Ramos (cell line): Measurements from ENCODE around the gene POLR2J3.
"Not testable (repeated sequence)": the region's sequence is repeated elsewhere in the genome, so short reads cannot be mapped to it uniquely, and the experiment has no call there.

ENCODE experiments used
- in situ Hi-C: fragments of 300-500 bp; cut with MboI; formaldehyde crosslinking; loops from one replicate; pipeline ENCODE4 v1.14.3; 2022; ENCODE audit warnings: low sequenced_read_pairs; ENCODE audit not compliant: unreplicated experiment

The POLR2J3 gene

GRCh38 chr7:102572261-102573239, at the start of gene POLR2J3:
POLR2J3 (minus strand) TSS chr7:102572583; CDS start chr7:102572521, 62 bp downstream.
- in situ Hi-C loops, result not testable (repeated sequence)

GRCh38 chr7:102618122-102618521, 45.7 kb upstream of the POLR2J3 start:
- in situ Hi-C loops, result not testable (repeated sequence)

DNA sequence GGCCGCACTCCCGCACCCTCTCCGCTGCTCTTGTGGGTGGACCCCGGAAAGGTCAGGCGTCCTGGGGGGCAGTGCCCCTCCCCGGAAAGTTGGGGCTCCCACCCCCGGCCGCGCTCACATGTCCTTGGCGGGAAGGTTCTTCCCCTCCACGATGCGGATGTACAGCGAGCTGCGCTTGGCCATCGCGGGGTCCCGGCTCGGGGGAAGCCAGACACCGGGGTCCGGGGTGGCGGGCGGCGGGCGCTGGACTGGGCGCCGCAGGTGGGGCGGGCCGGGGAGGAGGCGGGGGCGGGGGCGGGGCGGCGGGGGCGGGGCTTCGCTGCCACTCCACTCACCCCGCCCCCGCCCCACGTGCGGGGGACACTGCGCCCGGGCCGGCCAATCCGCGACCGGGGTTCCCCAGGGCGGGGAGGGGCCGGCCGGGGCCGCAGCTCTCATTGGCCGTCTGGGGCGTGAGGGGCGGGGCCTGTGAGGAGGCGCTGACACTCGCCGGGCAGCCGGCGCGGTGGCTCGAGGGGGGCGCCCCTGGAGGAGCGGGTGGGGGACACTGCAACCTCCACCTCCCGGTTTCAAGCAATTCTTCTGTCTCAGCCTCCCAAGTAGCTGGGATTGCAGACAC, 44.2 kb upstream of the POLR2J3 start, which contains the start of gene RASA4:
Gene RASA4, minus strand, starts transcription at position 250 of the 619 bp plus-strand sequence. Its CDS starts 67 bp downstream, at position 183.
- in situ Hi-C loops, result not testable (repeated sequence)

GRCh38 chr7:102615930-102616329, 43.5 kb upstream of the POLR2J3 start:
- in situ Hi-C loops, result not testable (repeated sequence)

GRCh38 chr7:102614873-102615272, 42.5 kb upstream of the POLR2J3 start:
- in situ Hi-C loops, result not testable (repeated sequence)

DNA sequence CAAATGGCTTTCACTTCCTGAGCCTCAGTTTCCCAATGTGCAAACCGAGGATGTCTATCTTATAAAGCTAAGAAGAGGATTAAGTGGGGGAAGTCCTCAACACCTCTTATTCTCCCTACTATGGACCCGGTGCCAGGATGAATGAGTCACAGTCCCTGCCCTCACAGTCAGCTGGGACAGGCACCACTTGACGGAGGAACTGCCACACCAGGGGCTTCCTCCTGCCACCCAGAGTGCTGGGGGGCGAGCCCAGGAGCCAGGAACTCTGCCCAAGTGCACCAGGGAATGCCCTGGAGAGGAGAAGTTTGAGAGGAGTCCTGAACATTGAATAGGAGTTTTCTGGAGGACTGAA, 41.9 kb upstream of the POLR2J3 start:
- in situ Hi-C loops, result not testable (repeated sequence)

DNA sequence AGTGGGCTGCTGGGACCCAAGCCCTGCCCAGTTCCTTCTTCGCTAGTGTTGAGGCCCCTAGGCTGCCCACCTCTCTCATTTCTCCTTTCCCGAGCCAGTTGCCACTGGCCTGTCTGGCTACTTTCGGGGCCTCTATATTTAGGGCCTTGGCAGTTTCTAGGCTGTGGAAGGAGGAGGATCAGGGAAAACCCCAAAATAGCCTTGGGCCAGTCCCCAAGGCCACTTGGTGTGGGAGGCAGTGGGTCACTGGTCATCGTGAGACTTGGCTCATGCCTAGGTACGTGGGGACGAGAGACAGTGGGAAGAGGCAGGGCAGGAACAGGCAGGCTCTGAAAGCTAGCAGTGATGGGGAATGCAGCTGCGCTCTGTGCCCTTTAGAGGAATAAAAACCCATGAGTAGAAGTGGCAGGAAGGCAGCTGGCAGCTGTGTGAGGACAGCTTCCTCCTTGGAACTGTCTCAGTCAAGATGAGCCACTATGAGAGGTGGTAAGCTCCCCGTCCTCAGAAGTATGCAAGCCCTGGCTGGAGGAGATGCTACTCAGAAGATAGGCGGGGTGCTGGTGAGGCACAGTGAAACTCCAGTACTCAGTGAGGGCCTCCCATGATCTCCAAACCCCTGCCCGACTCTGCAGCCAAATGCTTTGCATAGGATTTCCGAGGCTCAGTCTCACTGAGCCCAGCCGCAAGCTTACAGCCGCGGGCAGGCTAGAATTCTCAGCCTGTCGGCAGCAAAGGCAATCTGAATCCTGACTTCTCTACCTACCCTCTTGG, 41.4 kb upstream of the POLR2J3 start:
- in situ Hi-C loops, result not testable (repeated sequence)

DNA sequence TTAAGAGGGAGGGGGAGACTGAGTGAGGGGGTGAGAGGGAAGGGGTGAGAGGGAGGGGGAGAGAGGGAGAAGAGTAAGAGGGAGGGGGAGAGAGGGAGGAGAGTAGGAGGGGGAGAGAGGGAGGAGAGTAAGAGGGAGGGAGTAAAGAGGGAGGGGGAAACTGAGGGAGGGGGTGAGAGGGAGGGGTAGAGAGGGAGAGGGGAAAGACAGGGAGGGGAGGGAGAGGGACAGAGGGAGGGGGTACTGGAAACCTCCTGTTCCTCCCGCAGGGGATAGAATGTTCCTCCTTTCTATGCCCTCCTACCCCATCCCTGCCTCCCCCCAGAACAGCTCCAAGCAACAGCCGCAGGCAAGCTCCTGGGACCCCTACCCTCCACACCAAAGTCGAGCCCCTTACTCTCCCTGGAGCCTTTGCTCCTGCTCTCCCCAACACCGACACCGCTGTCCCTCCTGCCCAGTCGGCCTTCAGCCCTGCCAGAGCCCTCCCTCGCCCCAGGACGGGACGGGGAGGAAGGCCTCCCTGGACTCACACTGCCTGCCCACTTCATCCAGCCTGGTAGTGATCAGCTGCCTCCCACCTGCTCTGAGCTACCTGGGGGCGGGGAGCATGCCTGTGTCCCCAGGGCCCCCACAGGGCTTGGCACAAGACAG, 39.4 kb upstream of the POLR2J3 start:
- in situ Hi-C loops, result not testable (repeated sequence)

DNA sequence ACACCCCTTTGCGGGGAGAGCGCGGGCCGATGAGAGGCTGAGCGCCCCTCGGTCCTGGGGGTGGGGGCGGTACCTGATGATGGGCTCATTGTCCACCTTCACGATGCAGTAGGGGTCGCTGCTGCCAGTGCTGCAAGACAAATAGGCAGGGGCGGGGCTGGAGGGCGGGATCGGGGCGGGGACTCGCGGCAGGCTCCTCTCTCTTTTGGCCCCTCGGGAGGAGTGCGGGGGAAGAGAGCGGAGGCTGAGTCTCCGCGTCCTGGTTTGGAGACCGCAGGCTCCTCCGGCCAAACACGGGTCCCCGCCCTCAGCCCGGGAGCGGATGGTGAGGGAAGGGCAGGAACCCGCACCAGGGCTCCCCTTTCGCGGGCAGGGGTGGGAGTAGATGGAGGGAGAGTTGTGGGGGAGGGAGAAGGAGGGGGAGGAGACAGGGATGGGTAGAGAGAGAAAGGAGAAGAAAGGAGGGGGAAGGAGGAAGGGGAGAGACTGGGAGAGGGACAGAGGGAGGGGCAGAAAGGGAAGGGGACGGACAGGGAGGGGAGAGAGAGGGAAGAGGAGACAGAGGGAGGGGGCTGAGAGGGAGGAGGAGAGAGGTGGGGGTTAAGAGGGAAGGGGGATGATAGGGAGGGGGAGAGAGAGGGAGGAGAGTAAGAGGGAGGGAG, 38.8 kb upstream of the POLR2J3 start:
- in situ Hi-C loops, result not testable (repeated sequence)

DNA sequence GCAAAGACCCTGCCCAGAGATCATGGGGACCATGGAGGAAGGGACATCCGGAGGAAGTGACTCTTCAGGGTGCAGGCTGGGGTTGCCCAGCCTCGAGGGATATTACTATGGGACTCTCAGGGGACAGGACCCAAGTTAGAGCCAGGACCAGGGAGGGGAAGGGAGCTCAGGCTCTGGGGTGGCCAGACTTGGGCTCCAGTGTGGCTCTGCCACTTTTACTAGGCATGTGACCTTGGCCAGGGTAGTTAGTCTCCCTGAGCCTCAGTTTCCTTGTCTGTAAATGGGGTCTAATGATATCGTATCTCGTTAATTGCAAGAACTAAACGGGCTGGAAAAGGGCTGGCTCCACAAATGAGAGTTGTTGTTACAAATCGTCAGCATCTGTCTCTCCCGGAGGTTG, 38.1 kb upstream of the POLR2J3 start:
- in situ Hi-C loops, result not testable (repeated sequence)

GRCh38 chr7:102609734-102610133, 37.4 kb upstream of the POLR2J3 start:
- in situ Hi-C loops, result not testable (repeated sequence)

DNA sequence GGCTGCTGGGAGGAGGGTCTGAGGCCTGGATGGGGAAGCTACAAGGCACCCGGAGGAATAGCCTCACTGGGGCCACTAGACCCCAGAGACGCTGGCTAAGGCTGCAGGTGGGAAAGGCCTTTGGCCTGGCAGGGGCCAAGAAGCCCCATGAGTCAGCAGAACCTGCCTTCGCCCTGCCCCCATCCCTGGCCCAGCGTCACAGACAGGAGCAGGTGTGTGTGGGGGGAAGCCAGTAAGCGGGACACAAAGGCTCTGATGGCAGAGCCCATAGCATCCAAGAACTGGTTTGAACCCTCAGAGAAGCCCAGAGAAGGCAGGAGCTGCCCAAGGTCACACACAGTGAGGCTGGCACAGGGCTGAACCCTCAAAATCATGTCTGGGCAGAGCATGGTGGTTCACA, 34.5 kb upstream of the POLR2J3 start:
- in situ Hi-C loops, result not testable (repeated sequence)

- in situ Hi-C loops, result not testable (repeated sequence)
Measured at GRCh38 chr7:102604431-102605145, 32.2 kb upstream of the POLR2J3 start.

DNA sequence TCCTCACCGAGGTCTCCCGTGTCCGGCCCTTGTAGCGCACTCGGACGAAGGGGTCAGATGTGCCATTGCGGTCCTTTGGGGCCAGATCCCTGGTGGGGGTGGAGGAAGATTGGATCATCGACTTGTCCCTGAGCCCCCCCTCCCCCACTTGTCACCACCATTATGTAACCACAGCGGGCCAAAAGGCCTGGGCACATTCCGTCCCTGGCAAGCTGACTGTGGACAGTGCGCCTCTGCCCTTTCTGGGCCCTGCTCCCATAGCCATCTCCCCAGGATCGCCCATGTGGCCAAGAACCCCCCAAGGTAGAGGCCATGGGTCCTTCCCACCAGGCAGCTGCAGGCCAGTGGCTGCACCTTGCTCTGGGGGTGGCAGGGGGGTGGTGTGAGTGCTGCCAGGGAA, 29.9 kb upstream of the POLR2J3 start:
- in situ Hi-C loops, result not testable (repeated sequence)

- in situ Hi-C loops, result not testable (repeated sequence)
Measured at GRCh38 chr7:102599699-102600098, 27.3 kb upstream of the POLR2J3 start.

DNA sequence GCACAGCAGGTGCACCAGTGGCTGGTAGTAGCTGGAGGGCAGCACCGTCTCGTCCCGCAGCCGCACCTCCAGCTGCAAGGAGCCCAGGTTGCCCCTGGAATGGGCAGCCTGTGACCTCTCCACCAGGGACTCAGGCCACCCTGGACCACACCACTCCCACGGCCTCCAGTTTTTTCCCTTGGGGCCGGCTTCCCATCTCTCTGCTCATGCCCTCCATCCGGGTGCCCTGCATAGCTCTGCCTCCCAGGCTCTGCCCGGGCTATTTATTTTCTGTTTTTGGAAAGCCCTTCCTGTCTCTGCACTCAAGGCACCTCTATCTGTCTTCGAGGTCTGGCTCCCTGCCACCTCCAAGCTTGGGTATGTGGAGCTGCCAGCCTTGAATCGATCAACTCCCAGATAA, 23.7 kb upstream of the POLR2J3 start:
- in situ Hi-C loops, result not testable (repeated sequence)

DNA sequence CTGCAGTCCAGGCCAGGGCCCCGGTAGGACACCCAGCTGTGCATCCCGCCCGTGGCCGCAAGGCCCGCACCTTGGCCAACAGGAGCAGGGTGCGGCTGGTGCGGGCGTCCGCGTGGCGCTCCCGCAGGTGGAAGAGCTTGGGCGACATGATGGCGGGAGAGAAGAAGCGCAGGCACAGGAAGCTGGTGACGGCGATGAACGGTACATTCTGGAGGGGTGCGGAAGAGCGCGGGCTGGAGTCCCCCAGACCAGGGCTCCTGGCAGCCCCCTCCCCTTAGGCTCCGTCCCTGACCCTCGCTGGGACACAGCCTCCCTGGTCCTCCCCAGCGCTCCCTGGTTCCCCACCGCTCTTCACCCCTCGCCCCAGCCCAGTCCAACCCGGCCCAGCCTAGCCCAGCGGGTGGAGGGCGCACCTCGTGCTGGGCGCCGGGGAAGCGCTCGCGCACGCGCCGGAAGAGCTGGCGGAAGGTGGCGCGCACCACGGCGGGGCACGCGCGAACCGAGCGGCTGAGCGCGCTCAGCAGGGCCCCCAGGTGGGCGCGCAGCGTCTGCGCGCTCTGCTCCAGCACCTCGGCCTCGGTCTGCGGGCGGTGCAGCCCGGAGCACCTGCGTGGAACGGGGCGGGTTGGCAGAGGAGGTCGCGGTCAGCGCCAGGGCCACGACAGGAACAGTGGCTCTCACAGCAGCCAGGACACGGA, 21.4 kb upstream of the POLR2J3 start:
- in situ Hi-C loops, result not testable (repeated sequence)

- in situ Hi-C loops, result not testable (repeated sequence)
Measured at GRCh38 chr7:102592477-102593019, 20.2 kb upstream of the POLR2J3 start.
